ENCODE results near the gene MDFIC2. TPM values are rescaled to one million over a fixed set of nuclear protein-coding genes. Genes with fewer than 3 reads are reported as not detected.

MDFIC2 gene
- total and polyA plus RNA-seq, 7 donors: not detected

DNA sequence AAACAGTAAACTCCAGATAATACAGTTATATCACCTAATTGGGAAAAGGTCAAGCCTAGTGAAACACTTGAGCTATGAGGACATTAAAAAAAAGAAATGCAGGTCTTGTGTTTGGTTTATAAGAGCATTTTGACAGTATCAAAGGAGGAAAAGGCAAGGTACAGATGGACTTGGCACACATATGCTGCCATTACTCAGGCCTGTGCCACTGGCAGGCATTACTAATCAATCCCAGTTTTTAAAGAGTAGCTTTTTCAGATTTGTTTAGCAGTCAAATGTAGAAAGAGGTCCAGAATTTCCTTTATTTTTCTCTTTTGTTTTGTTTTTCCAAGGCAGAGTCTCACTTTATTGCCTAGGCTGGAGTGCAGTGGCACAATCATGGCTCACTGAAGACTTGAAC, 38.9 kb downstream of the MDFIC2 start:
- peak overlapping the region in 1 of 4 donors; percentile 18 for H3K27ac ChIP-seq
- H3K9me3 ChIP-seq: no peaks in the 10 kb centered on the region
- intact Hi-C loops (cut with DNase I): no loop called here
- H3K4me3 ChIP-seq: no peak overlapping the region
- no peak for DNase-seq
- TF ChIP-seq, protein P1, sequence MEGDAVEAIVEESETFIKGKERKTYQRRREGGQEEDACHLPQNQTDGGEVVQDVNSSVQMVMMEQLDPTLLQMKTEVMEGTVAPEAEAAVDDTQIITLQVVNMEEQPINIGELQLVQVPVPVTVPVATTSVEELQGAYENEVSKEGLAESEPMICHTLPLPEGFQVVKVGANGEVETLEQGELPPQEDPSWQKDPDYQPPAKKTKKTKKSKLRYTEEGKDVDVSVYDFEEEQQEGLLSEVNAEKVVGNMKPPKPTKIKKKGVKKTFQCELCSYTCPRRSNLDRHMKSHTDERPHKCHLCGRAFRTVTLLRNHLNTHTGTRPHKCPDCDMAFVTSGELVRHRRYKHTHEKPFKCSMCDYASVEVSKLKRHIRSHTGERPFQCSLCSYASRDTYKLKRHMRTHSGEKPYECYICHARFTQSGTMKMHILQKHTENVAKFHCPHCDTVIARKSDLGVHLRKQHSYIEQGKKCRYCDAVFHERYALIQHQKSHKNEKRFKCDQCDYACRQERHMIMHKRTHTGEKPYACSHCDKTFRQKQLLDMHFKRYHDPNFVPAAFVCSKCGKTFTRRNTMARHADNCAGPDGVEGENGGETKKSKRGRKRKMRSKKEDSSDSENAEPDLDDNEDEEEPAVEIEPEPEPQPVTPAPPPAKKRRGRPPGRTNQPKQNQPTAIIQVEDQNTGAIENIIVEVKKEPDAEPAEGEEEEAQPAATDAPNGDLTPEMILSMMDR (IDR thresholded peaks at IDR 0.05): no peak
- TF ChIP-seq EP300 (IDR thresholded peaks at IDR 0.05) (no peak), POLR2AphosphoS5 (IDR thresholded peaks at IDR 0.05) (no peak), POLR2A (IDR thresholded peaks at IDR 0.05) (no peak)
- no peaks in the 10 kb centered on the region for H3K36me3 ChIP-seq
- no peaks in the 10 kb centered on the region for H3K27me3 ChIP-seq
- peaks cover 0 to 7% (median 2%) of the 10 kb centered on the region in 4 donors for H3K4me1 ChIP-seq

DNA sequence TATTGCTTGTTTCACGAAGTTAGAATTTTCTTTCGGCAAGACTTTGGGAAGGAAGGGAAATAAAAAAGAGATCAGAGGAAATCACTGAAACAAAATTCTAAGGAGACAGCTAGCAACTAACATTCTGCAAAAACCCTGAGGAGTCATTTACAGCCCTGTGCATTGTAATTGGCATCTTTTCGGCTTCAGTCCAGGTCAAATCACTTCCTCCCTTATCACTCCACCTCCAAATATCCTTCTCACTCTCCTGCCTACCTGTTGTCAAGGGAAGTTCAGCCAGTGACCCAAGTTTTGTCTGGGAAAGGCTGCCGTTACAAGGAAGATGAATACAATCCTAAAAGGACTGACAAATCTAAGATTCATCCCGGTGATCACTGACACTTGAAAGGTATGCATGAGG, 39.6 kb downstream of the MDFIC2 start:
- DNase-seq: no peak
- no peaks in the 10 kb centered on the region for H3K9me3 ChIP-seq
- H3K27ac ChIP-seq: no peak overlapping the region
- no peak overlapping the region for H3K4me3 ChIP-seq
- intact Hi-C loops (cut with DNase I): no loop called here
- 30 to 73% methylated on average over 5 of the region's 5 CpGs for WGBS, 2 donors
- no peaks in the 10 kb centered on the region for H3K36me3 ChIP-seq
- no peak for TF ChIP-seq EP300 (IDR thresholded peaks at IDR 0.05)
- peaks cover 0 to 7% (median 2%) of the 10 kb centered on the region in 4 donors for H3K4me1 ChIP-seq
- no peaks in the 10 kb centered on the region for H3K27me3 ChIP-seq

DNA sequence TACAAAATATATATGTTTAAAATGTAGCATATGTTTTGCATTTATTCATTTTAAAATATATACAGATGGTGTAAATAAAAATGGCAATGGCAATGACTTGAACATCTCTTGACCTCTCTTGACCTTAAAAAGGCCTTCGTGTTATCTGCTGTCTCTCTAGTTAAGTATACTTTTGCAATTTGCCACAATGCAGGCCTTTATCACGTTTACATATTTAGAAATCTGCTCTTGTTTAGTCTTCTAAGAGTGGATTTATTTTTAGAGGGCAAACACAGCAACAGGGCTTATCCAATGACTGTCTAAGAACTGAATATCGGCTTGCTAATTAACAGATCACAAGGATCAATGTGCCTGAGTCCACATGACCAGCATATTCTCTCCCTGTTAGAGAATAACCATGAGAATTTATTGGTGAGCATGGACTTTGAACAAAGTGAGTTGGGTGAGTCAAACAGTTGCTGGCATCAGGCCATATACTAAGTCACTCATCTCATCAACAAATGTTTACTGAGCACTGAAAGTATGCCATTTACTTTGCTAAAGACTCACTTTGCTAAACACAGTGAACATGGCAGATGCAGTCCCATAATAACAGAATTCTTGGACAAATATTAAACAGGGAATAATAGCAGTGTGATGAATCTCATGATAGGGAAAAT, 48.2 kb downstream of the MDFIC2 start:
- TF ChIP-seq, protein P1 (IDR thresholded peaks at IDR 0.05): no peak
- TF ChIP-seq EP300 (IDR thresholded peaks at IDR 0.05) (no peak), POLR2AphosphoS5 (IDR thresholded peaks at IDR 0.05) (no peak), POLR2A (IDR thresholded peaks at IDR 0.05) (no peak)
- WGBS, 2 donors: 12 to 57% methylated on average over 3 of the region's 3 CpGs

DNA sequence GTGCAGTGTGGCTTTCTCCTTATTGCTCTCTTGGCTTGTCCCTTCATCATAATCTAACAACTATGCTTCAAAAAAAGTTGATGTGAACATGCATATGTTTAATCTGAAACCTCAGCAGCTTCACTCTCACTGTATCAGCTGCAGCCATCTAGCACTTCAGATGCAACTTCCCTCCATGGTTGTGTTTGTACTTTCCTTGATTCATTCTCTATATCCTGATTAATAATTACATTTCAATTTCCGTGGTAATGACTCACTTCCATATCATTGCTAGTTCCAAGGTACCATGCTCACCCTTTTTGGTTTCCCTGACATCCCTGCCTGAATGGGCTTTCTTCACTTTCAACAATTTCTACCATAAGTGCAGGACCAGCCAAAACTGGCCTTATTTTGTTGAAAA, 51.2 kb downstream of the MDFIC2 start:
- no peaks in the 10 kb centered on the region for H3K36me3 ChIP-seq
- H3K4me1 ChIP-seq: no peaks in the 10 kb centered on the region
- H3K9me3 ChIP-seq: no peaks in the 10 kb centered on the region
- 54 to 80% methylated on average over 1 of the region's 1 CpG for WGBS, 2 donors
- TF ChIP-seq, protein P1 (IDR thresholded peaks at IDR 0.05): no peak
- no peak for TF ChIP-seq EP300 (IDR thresholded peaks at IDR 0.05)
- intact Hi-C loops (cut with DNase I): no loop called here
- no peak for DNase-seq
- H3K4me3 ChIP-seq: no peak overlapping the region
- no peak overlapping the region for H3K27ac ChIP-seq
- no peaks in the 10 kb centered on the region for H3K27me3 ChIP-seq

More for the DNA sequence above, 48.2 kb downstream of the MDFIC2 start:
- DNase-seq: no peak
- H3K4me3 ChIP-seq: no peak overlapping the region
- no peaks in the 10 kb centered on the region for H3K27me3 ChIP-seq
- H3K9me3 ChIP-seq: no peaks in the 10 kb centered on the region
- H3K4me1 ChIP-seq: no peaks in the 10 kb centered on the region
- intact Hi-C loops (cut with DNase I): no loop called here
- H3K27ac ChIP-seq: no peak overlapping the region
- H3K36me3 ChIP-seq: no peaks in the 10 kb centered on the region

DNA sequence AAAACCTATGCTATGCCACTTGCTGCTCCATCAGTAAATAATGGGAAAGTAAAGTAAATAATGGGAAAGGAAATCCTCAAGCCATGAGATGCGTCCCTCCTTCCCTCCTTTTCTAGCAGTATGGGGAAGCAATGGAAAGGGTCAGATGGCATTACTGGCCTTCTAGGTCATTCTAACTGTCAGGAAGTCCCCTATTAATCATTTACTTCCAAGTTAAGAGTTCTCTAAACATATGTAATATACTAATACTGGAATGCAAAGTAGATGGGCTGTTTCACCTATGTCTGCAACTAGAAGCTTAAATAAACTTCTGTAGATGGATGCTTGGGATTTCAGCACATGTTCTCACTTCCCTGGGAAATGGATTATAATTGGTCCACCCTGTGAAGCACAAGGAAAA, 55.9 kb downstream of the MDFIC2 start:
- no peak overlapping the region for H3K4me3 ChIP-seq
- no peaks in the 10 kb centered on the region for H3K27me3 ChIP-seq
- WGBS, 2 donors: 79 to 80% methylated on average over 1 of the region's 1 CpG
- H3K27ac ChIP-seq: no peak overlapping the region
- no peak for TF ChIP-seq POLR2AphosphoS5 (IDR thresholded peaks at IDR 0.05)
- TF ChIP-seq, protein P1 (IDR thresholded peaks at IDR 0.05): no peak
- no peak for TF ChIP-seq POLR2A (IDR thresholded peaks at IDR 0.05)
- TF ChIP-seq EP300 (IDR thresholded peaks at IDR 0.05): no peak
- H3K4me1 ChIP-seq: no peaks in the 10 kb centered on the region
- no peaks in the 10 kb centered on the region for H3K9me3 ChIP-seq
- DNase-seq: no peak
- intact Hi-C loops (cut with DNase I): no loop called here
- H3K36me3 ChIP-seq: no peaks in the 10 kb centered on the region
